ENCODE data around the gene NHLRC3. TPM values are rescaled to one million over a fixed set of nuclear protein-coding genes. Genes with fewer than 3 reads are reported as not detected.
A peak's percentile ranks its signal among the peaks of the same experiment; 100 is the strongest.

Gene NHLRC3
- total and polyA plus RNA-seq, 2 of the 8 experiments (the other 6 are each of a cell fraction or from before 2014, with no cell fraction given), result 13.1 to 16.9 TPM

DNA sequence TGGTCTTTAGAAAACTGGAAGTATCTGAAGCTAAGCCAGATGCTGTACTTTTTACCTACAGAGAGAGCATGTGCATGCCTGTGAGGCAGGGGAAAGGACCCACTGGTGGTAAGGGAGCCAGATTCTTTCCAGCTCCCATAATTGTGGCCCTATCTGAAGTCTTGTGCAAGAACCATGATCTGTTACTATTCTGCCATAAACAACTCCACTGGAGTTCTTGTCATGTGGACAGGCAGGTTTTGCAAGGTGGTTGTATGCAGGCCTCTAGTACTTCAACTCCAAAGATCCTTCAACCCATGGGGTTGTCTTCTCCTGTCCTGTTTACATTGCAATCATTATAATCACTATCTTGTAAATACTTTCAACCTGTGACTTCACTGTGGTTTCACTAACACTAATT, 14.5 kb upstream of the NHLRC3 start (continued):
- TF ChIP-seq, protein P1, sequence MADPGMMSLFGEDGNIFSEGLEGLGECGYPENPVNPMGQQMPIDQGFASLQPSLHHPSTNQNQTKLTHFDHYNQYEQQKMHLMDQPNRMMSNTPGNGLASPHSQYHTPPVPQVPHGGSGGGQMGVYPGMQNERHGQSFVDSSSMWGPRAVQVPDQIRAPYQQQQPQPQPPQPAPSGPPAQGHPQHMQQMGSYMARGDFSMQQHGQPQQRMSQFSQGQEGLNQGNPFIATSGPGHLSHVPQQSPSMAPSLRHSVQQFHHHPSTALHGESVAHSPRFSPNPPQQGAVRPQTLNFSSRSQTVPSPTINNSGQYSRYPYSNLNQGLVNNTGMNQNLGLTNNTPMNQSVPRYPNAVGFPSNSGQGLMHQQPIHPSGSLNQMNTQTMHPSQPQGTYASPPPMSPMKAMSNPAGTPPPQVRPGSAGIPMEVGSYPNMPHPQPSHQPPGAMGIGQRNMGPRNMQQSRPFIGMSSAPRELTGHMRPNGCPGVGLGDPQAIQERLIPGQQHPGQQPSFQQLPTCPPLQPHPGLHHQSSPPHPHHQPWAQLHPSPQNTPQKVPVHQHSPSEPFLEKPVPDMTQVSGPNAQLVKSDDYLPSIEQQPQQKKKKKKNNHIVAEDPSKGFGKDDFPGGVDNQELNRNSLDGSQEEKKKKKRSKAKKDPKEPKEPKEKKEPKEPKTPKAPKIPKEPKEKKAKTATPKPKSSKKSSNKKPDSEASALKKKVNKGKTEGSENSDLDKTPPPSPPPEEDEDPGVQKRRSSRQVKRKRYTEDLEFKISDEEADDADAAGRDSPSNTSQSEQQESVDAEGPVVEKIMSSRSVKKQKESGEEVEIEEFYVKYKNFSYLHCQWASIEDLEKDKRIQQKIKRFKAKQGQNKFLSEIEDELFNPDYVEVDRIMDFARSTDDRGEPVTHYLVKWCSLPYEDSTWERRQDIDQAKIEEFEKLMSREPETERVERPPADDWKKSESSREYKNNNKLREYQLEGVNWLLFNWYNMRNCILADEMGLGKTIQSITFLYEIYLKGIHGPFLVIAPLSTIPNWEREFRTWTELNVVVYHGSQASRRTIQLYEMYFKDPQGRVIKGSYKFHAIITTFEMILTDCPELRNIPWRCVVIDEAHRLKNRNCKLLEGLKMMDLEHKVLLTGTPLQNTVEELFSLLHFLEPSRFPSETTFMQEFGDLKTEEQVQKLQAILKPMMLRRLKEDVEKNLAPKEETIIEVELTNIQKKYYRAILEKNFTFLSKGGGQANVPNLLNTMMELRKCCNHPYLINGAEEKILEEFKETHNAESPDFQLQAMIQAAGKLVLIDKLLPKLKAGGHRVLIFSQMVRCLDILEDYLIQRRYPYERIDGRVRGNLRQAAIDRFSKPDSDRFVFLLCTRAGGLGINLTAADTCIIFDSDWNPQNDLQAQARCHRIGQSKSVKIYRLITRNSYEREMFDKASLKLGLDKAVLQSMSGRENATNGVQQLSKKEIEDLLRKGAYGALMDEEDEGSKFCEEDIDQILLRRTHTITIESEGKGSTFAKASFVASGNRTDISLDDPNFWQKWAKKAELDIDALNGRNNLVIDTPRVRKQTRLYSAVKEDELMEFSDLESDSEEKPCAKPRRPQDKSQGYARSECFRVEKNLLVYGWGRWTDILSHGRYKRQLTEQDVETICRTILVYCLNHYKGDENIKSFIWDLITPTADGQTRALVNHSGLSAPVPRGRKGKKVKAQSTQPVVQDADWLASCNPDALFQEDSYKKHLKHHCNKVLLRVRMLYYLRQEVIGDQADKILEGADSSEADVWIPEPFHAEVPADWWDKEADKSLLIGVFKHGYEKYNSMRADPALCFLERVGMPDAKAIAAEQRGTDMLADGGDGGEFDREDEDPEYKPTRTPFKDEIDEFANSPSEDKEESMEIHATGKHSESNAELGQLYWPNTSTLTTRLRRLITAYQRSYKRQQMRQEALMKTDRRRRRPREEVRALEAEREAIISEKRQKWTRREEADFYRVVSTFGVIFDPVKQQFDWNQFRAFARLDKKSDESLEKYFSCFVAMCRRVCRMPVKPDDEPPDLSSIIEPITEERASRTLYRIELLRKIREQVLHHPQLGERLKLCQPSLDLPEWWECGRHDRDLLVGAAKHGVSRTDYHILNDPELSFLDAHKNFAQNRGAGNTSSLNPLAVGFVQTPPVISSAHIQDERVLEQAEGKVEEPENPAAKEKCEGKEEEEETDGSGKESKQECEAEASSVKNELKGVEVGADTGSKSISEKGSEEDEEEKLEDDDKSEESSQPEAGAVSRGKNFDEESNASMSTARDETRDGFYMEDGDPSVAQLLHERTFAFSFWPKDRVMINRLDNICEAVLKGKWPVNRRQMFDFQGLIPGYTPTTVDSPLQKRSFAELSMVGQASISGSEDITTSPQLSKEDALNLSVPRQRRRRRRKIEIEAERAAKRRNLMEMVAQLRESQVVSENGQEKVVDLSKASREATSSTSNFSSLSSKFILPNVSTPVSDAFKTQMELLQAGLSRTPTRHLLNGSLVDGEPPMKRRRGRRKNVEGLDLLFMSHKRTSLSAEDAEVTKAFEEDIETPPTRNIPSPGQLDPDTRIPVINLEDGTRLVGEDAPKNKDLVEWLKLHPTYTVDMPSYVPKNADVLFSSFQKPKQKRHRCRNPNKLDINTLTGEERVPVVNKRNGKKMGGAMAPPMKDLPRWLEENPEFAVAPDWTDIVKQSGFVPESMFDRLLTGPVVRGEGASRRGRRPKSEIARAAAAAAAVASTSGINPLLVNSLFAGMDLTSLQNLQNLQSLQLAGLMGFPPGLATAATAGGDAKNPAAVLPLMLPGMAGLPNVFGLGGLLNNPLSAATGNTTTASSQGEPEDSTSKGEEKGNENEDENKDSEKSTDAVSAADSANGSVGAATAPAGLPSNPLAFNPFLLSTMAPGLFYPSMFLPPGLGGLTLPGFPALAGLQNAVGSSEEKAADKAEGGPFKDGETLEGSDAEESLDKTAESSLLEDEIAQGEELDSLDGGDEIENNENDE (IDR thresholded peaks at IDR 0.05; ENCODE audit: insufficient replicate concordance, low read length), result peak; percentile 32
- TF ChIP-seq YY1 (IDR thresholded peaks at IDR 0.05; ENCODE audit: low read depth, low read length), result no peak
- TF ChIP-seq, protein P2, sequence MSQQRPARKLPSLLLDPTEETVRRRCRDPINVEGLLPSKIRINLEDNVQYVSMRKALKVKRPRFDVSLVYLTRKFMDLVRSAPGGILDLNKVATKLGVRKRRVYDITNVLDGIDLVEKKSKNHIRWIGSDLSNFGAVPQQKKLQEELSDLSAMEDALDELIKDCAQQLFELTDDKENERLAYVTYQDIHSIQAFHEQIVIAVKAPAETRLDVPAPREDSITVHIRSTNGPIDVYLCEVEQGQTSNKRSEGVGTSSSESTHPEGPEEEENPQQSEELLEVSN (IDR thresholded peaks at IDR 0.05), result 0 out of 2 replicates have a peak, but pooled peaks have one; percentile 16
- TF ChIP-seq, protein P3, sequence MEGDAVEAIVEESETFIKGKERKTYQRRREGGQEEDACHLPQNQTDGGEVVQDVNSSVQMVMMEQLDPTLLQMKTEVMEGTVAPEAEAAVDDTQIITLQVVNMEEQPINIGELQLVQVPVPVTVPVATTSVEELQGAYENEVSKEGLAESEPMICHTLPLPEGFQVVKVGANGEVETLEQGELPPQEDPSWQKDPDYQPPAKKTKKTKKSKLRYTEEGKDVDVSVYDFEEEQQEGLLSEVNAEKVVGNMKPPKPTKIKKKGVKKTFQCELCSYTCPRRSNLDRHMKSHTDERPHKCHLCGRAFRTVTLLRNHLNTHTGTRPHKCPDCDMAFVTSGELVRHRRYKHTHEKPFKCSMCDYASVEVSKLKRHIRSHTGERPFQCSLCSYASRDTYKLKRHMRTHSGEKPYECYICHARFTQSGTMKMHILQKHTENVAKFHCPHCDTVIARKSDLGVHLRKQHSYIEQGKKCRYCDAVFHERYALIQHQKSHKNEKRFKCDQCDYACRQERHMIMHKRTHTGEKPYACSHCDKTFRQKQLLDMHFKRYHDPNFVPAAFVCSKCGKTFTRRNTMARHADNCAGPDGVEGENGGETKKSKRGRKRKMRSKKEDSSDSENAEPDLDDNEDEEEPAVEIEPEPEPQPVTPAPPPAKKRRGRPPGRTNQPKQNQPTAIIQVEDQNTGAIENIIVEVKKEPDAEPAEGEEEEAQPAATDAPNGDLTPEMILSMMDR (IDR thresholded peaks at IDR 0.05; ENCODE audit: control extremely low read depth in 1 of 3, insufficient read depth in 1 of 3, low read depth in 1 of 3, low read length in 3 of 3), result no peak
